WI38 (cell line): ENCODE results near the gene RIPOR3.

ENCODE experiments used
- H3K4me3 ChIP-seq: 2 replicates; pipeline ENCODE4 v1.5.1; 2011; ENCODE audit warnings: low read depth, mild to moderate bottlenecking, control low read depth, low read length
- TF ChIP-seq, protein P1 (sequence below): IDR thresholded peaks from 2 replicates; pipeline ENCODE4 v1.5.1; 2012; ENCODE audit warnings: low read depth, mild to moderate bottlenecking, control low read depth, low read length

The RIPOR3 gene

DNA sequence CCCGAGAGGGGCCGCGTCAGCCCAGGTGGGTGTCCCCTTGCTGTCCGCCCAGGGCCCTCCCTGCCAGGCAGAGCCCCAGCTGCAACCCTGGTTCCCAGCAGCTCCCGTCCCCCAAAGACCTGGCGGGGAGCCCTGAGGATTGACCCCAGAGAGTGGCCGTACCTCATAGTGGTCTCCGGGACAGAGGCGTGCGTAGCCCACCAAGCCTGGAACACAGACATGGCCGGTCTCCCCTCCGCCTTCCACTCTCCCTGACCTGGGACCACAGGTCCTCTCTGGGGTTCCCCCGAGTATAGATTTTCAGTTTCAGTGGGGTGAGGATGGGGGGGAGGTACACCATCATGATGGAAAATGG lies 82.6 kb downstream of the RIPOR3 start:
- TF ChIP-seq, protein P1, sequence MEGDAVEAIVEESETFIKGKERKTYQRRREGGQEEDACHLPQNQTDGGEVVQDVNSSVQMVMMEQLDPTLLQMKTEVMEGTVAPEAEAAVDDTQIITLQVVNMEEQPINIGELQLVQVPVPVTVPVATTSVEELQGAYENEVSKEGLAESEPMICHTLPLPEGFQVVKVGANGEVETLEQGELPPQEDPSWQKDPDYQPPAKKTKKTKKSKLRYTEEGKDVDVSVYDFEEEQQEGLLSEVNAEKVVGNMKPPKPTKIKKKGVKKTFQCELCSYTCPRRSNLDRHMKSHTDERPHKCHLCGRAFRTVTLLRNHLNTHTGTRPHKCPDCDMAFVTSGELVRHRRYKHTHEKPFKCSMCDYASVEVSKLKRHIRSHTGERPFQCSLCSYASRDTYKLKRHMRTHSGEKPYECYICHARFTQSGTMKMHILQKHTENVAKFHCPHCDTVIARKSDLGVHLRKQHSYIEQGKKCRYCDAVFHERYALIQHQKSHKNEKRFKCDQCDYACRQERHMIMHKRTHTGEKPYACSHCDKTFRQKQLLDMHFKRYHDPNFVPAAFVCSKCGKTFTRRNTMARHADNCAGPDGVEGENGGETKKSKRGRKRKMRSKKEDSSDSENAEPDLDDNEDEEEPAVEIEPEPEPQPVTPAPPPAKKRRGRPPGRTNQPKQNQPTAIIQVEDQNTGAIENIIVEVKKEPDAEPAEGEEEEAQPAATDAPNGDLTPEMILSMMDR, result no peak
- H3K4me3 ChIP-seq, result no peak overlapping the region

DNA sequence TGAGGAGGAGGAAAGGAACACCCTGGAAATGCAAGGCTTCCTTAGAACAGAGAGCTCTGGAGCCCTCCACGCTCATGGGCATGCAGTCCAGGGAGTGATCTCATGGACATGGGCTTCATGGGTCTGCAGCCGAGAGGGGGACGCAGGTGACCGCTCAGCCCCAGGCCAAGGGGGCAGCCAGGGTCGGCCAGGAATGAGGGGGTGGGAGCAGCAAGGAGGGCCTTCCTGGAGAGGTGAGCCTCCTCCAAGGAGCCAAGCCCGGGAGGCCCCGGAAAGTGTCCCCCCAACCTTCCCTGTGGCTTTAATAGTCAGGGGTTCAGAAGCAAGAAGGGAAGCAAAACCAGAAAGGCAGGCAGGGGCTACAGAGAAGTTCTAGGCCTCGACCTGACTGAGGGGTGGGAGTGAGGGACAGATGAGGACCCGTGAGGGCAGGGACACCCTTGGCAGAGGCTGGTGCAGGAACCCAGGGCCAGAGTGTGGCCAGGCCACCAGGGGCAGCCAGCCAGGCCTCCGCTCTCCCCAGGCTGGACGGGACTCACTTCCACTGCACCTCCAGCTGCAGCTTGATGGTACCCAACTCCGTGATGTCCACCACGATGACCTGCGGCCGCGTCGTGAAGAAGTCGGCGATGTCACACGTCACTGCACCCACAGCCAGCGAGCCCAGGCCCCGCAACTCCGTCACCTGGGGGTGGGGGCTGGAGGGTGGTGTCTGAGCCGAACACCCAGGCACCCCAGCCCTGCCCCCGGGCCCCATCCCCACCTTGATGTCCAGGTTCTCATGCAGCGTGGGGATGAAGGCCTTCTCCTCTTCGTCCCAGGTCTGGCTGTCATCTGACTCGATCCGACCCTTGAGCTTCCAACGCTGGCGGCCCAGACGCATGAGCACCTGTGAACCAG lies 83.2 kb downstream of the RIPOR3 start:
- TF ChIP-seq, protein P1, result no peak
- H3K4me3 ChIP-seq, result no peak overlapping the region

DNA sequence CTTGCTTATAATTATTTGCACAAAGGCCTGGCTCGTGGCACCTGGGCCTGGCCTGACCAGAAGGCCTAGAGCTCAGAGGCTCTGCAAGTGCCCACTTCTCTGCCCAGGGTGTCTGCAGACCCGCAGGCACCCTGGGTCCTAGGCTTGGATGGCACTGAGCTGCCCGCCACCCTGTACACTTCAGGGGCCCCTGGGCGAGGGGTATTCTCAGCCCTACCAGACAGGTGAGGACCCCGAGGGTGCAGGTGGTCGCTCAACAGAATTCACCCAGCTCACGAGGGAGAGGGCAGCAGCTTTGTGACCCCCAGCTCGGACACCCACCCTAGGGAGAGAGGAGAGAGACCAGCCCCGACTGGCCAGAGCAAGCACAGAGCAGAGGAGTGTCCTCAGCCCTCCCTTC lies 83.9 kb downstream of the RIPOR3 start:
- TF ChIP-seq, protein P1, result no peak
- H3K4me3 ChIP-seq, result no peak overlapping the region

DNA sequence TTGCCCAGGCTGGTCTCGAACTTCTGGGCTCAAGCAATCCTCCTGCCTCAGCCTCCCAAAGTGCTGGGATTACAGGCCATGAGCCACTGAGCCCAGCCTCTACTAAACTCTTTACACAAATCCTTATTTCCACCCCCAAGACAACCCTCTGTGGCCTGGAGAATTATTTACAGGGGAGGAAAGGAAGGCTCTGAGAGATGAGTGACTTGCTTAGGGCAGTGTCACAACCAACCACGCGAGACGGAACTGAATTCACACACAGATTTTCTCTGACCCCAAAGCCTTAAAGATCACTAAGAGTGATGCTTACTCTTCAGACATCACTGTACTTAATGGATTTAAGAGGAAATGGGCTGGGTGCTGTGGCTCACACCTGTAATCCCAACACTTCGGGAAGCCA lies 86.2 kb downstream of the RIPOR3 start:
- TF ChIP-seq, protein P1, result no peak
- no peak overlapping the region for H3K4me3 ChIP-seq

DNA sequence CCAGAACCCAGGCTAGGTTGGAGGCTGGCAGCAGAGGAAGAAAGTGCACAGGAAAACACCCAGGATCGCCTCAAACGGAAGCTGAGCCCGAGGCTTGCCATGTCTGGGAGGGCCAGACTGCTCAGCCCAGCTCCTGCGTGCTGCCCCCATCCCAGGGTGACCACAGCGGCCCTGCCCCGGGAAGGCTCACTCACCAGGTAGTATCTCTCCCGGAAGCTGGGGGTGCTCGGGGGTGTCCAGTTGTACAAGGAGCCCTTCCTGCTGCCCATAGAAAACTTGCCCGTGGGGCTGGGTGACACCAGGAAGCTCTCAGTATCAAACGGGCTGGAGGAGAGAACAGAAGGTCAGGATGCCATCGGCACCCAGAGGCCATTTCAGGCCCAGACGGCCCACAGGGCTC lies 86.9 kb downstream of the RIPOR3 start:
- TF ChIP-seq, protein P1, result no peak
- H3K4me3 ChIP-seq, result no peak overlapping the region

DNA sequence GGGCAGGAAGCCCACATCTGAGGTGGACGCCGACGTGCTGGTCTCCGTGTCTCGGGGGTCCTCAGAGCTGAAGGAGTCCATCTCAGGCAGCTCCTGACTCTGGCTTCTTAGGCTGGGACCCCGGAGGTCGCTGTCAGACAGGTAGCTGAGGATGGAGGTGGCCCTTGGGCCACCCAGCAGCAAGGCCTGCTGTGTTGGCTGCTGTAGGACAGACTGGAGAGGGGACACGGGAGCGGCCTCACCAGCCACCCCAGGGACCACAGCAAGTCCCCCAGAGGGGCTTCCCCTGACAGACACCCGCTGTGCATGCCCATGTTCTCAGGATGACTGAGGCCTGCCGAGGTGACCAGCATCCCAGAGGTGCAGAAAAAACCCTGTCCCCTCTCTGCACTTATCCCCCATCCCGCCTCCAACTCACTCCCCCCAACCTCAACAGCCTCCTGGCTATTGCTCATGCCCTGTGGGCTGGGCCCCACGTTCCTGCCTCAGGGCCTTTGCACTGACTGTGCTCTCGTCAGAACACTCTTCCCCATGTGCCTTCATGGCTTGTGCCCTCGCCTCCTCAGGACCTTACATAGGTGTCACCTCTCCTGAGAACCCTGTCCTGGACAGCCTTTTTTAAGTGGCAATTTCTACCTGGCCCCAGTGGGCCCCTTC lies 88.8 kb downstream of the RIPOR3 start:
- H3K4me3 ChIP-seq, result no peak overlapping the region
- TF ChIP-seq, protein P1, result no peak
